ENCODE measurements around the gene GPR32.

Gene GPR32

DNA sequence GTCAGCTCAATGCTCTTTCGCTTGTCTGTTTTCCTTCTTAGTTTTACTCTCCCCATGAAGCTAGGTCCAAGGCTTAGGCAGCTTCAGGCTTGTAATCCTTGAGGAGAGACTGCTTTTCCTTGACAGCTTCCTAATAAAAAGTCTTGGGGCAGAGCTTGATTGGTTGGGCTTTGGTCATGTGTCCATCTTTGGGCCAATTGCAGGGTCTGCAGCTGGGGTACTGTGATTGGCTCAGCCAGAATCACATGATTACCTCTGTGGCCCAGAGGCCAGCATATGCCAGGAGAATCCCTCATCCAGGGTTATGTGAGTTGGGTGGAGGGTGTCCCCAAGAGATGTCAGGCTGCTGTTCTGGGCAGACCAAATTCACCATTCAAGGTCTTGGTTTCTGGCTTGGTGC, 45.2 kb downstream of the GPR32 start:
- ChIA-PET POLR2A (no interaction called here), CTCF (no interaction called here)
- TF ChIP-seq FOXM1 (IDR thresholded peaks at IDR 0.05; ENCODE audit: borderline replicate concordance) = no peak
- DNase-seq (ENCODE audit: extremely low spot score) = no peak

DNA sequence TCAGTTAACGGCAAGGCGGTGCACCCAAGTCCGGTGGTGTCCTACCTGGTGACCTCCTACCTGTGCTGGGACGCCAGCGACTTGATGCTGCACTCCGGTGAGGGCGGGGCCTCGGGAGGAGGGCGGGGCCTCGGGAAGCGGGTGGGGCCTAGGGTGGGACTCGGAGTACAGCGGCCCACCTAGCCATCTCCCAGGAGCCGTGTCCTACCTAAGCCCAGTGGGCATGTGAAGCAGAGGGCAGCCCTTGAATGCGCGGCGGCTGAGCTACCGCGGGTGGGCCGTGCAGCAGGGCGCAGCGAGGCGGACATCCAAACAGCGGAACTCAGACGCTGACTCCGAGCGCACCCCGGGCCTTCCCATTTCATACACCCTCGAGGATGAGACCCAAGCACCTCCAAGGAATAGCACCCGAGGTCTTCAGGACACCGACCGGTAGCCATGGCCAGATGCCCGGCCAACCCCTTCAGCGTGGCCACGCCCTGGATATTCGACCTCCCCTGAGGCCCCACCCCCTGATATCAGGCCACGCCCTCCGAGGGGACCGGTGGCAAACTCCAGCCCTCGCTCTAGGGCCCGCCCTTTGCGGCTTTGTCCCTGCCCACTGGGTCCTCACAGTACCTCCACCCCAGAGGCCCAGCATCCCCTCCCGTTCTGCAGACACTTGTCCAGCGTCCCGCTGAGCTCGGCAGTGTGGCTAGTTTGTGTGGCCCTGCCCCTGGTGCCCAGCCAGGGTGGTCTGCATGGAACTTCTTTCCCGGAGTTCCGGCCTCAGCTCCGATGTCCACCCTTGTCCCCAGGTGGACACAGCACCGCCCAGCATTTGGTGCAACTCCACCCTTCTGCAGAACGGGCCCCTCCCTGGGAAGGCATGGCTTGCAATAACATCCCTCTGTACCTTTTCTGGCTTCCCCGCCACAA, 47.9 kb downstream of the GPR32 start:
- POLR2A ChIA-PET = no interaction called here
- CTCF ChIA-PET = interaction anchor here (0.6 kb wide), 1 partner anchor 822 kb away, joined by 3 read pairs; no protein-coding TSS in a partner anchor
- TF ChIP-seq HDGF (IDR thresholded peaks at IDR 0.05; ENCODE audit: borderline replicate concordance) (0 out of 2 replicates have a peak, but pooled peaks have one; percentile 29), L3MBTL2 (conservative IDR thresholded peaks at IDR 0.05) (no peak)
- peak; percentile 91 for DNase-seq (ENCODE audit: extremely low spot score)

DNA sequence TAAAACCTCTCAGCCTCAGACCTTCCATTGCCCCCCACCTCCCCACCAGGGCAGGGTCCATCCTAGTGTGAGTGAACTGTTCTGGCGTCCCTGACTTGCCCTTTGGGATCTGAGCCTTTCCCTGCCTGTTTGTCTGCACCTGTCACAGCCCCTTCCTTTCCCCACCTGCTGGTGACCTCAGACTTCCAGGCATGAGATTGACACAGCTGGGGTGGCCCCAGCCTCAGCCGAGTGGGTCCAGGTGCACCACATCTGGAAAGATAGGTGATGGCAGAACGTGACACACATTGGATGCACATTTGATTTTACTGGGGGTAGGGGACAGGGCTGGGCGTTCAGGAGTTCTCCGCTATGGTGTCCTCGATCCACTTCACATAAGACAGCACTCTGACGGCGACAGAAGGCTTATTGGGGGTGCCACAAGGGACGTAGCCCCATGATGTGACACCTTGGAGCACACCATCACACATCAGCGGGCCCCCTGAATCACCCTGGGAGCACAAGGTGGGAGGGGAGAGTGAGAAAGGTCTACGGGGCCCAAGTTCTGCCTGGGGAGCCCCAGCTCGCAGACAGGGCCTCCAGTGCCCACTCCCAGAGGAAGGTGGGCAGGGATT, 48.7 kb downstream of the GPR32 start:
- no peak for DNase-seq (ENCODE audit: extremely low spot score)
- POLR2A ChIA-PET = interaction anchor here (1.2 kb wide), 1 partner anchor 22 kb away, joined by 3 read pairs; no protein-coding TSS in a partner anchor
- TF ChIP-seq L3MBTL2 (conservative IDR thresholded peaks at IDR 0.05) = no peak
- CTCF ChIA-PET = interaction anchor here (0.6 kb wide), 1 partner anchor 821 kb away, joined by 3 read pairs; no protein-coding TSS in a partner anchor

GRCh38 chr19:50819636-50820035, 49.4 kb downstream of the GPR32 start:
- TF ChIP-seq CTBP1 (IDR thresholded peaks at IDR 0.05; ENCODE audit: borderline replicate concordance) = no peak
- TF ChIP-seq NFRKB (IDR thresholded peaks at IDR 0.05) = no peak
- no peak for TF ChIP-seq ZNF384 (IDR thresholded peaks at IDR 0.05)
- TF ChIP-seq ARNT (IDR thresholded peaks at IDR 0.05) = no peak
- TF ChIP-seq, protein P1, sequence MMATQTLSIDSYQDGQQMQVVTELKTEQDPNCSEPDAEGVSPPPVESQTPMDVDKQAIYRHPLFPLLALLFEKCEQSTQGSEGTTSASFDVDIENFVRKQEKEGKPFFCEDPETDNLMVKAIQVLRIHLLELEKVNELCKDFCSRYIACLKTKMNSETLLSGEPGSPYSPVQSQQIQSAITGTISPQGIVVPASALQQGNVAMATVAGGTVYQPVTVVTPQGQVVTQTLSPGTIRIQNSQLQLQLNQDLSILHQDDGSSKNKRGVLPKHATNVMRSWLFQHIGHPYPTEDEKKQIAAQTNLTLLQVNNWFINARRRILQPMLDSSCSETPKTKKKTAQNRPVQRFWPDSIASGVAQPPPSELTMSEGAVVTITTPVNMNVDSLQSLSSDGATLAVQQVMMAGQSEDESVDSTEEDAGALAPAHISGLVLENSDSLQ (IDR thresholded peaks at IDR 0.05) = no peak
- no peak for TF ChIP-seq TARDBP (IDR thresholded peaks at IDR 0.05)
- TF ChIP-seq FOXA1 (IDR thresholded peaks at IDR 0.05) = no peak
- TF ChIP-seq FOXM1 (IDR thresholded peaks at IDR 0.05; ENCODE audit: borderline replicate concordance) = no peak
- no peak for TF ChIP-seq ELF4 (IDR thresholded peaks at IDR 0.05)
- no peak for TF ChIP-seq L3MBTL2 (conservative IDR thresholded peaks at IDR 0.05)
- TF ChIP-seq SP1 (IDR thresholded peaks at IDR 0.05) = no peak
- no peak for TF ChIP-seq FOXK2 (IDR thresholded peaks at IDR 0.05)
- TF ChIP-seq BHLHE40 (IDR thresholded peaks at IDR 0.05; ENCODE audit: borderline replicate concordance) = no peak
- no peak for TF ChIP-seq SUZ12 (IDR thresholded peaks at IDR 0.05)
- no peak for TF ChIP-seq HDGF (IDR thresholded peaks at IDR 0.05; ENCODE audit: borderline replicate concordance)
- TF ChIP-seq LEF1 (IDR thresholded peaks at IDR 0.05; ENCODE audit: borderline replicate concordance) = no peak
- DNase-seq (ENCODE audit: extremely low spot score) = no peak
- ChIA-PET POLR2A (interaction anchor here (1.2 to 2.6 kb wide), 2 partner anchors 15 to 23 kb away, joined by 3 to 16 read pairs; no protein-coding TSS in a partner anchor), CTCF (no interaction called here)

DNA sequence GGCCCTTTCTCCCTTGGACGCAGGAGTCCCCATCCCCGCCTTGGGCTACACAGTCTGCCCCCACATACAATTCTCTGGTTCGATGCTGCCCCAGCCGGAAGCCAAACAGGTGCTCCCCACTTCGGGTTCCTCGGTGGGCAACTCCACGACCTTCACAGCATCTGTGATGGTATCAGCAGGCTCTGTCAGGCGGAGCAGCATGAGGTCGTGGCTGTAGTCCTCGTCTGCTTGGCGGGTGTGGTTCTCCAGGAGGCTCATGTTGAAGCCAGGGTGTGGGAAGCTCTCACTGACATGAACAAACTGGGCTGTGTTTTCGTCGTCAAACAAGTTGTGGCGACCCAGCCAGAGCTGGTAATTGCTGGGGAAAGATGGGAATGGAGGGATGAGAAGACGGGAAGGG, 49.8 kb downstream of the GPR32 start:
- TF ChIP-seq SP1 (IDR thresholded peaks at IDR 0.05) = no peak
- TF ChIP-seq FOXK2 (IDR thresholded peaks at IDR 0.05) = no peak
- TF ChIP-seq ELF4 (IDR thresholded peaks at IDR 0.05) = no peak
- ChIA-PET POLR2A (interaction anchor here (1.2 to 2.6 kb wide), 2 partner anchors 16 to 23 kb away, joined by 3 to 16 read pairs; no protein-coding TSS in a partner anchor), CTCF (no interaction called here)
- DNase-seq (ENCODE audit: extremely low spot score) = no peak

- TF ChIP-seq CTBP1 (IDR thresholded peaks at IDR 0.05; ENCODE audit: borderline replicate concordance) = no peak
- no peak for TF ChIP-seq FOXK2 (IDR thresholded peaks at IDR 0.05)
- TF ChIP-seq TARDBP (IDR thresholded peaks at IDR 0.05) = no peak
- TF ChIP-seq, protein P1 (IDR thresholded peaks at IDR 0.05) = no peak
- TF ChIP-seq LEF1 (IDR thresholded peaks at IDR 0.05; ENCODE audit: borderline replicate concordance) = no peak
- no peak for TF ChIP-seq NFRKB (IDR thresholded peaks at IDR 0.05)
- TF ChIP-seq ARNT (IDR thresholded peaks at IDR 0.05) = no peak
- TF ChIP-seq HDGF (IDR thresholded peaks at IDR 0.05; ENCODE audit: borderline replicate concordance) = no peak
- no peak for TF ChIP-seq BHLHE40 (IDR thresholded peaks at IDR 0.05; ENCODE audit: borderline replicate concordance)
- TF ChIP-seq SUZ12 (IDR thresholded peaks at IDR 0.05) = no peak
- TF ChIP-seq L3MBTL2 (conservative IDR thresholded peaks at IDR 0.05) = no peak
- TF ChIP-seq ZNF384 (IDR thresholded peaks at IDR 0.05) = no peak
- no peak for TF ChIP-seq SP1 (IDR thresholded peaks at IDR 0.05)
- TF ChIP-seq FOXA1 (IDR thresholded peaks at IDR 0.05) = no peak
- TF ChIP-seq ELF4 (IDR thresholded peaks at IDR 0.05) = no peak
- TF ChIP-seq FOXM1 (IDR thresholded peaks at IDR 0.05; ENCODE audit: borderline replicate concordance) = no peak
Observed at GRCh38 chr19:50820549-50821247, 50.4 kb downstream of the GPR32 start.

More at GRCh38 chr19:50820549-50821247, 50.4 kb downstream of the GPR32 start:
- ChIA-PET POLR2A (interaction anchor here (2.6 kb wide), 1 partner anchor 16 kb away, joined by 16 read pairs; no protein-coding TSS in a partner anchor), CTCF (interaction anchor here (0.6 kb wide), 1 partner anchor 25 kb away, joined by 3 read pairs; no protein-coding TSS in a partner anchor)
- DNase-seq (ENCODE audit: extremely low spot score) = no peak

All from HEK293T (cell line).